PC-3 (cell line): Measurements from ENCODE around the gene USP25.

Experiments used
- CTCF ChIP-seq: fragments of 300-600 bp; sonication (generic); conservative IDR thresholded peaks from 2 replicates; pipeline ENCODE4 v1.5.1; 2017; ENCODE audit warnings: antibody characterized with exemption, low read depth, mild to moderate bottlenecking, low read length
- EZH2phosphoT487 ChIP-seq: fragments of 300-600 bp; sonication (generic); IDR thresholded peaks from 2 replicates; pipeline ENCODE4 v1.6.1; 2018; ENCODE audit warnings: mild to moderate bottlenecking, antibody characterized with exemption, low read length, borderline replicate concordance

- TF ChIP-seq CTCF (no peak), EZH2phosphoT487 (no peak)
Measured at GRCh38 chr21:15774590-15774989, 44.8 kb downstream of the USP25 start.
